Panc1 (cell line): ENCODE data around the gene PCMTD2. TPM values are rescaled to one million over a fixed set of nuclear protein-coding genes. Genes with fewer than 3 reads are reported as not detected.
A peak's percentile ranks its signal among the peaks of the same experiment; 100 is the strongest.

Source experiments
- ATAC-seq: fragments of 200-7000 bp; cut with Tn5 transposase; 2 replicates; pipeline ENCODE4 v1.9.1; 2020; ENCODE audit warnings: mild to moderate bottlenecking, moderate library complexity
- BruUV-seq: library from RNA; stranded (reverse); fragments of 400-500 nt; replicated peaks from 2 replicates; lab custom pipeline; 2021; lab: Mats Ljungman, UMichigan
- CTCF ChIA-PET: fragments of 300-600 bp; sonication (Branson Sonifier 250); formaldehyde crosslinking; loops from one replicate; lab custom pipeline; 2022; ENCODE audit warnings: antibody characterized with exemption; lab: Charles Lee
- POLR2A ChIA-PET: fragments of 300-600 bp; sonication (Branson Sonifier 250); formaldehyde crosslinking; loops from one replicate; lab custom pipeline; 2022; ENCODE audit warnings: antibody characterized with exemption; lab: Charles Lee
- DNase-seq: peaks from one replicate; pipeline ENCODE4 v3.0.0-alpha.2; 2010; ENCODE audit warnings: low read depth, low spot score
- H3K27ac ChIP-seq: 2 replicates; pipeline ENCODE4 v1.5.1; 2011; ENCODE audit warnings: mild to moderate bottlenecking, low read length, inconsistent platforms
- H3K27me3 ChIP-seq: fragments of 200-500 bp; sonication (Bioruptor generic); 2 replicates; pipeline ENCODE4 v1.6.0; 2014; ENCODE audit warnings: low read length, inconsistent platforms; ENCODE audit not compliant: control insufficient read depth, insufficient read depth
- H3K36me3 ChIP-seq: fragments of 200-500 bp; sonication (Bioruptor generic); 2 replicates; pipeline ENCODE4 v1.5.1; 2014; ENCODE audit warnings: inconsistent platforms, mild to moderate bottlenecking, low read length, moderate library complexity; ENCODE audit not compliant: control insufficient read depth, insufficient read depth
- H3K4me1 ChIP-seq: 2 replicates; pipeline ENCODE4 v1.5.1; 2011; ENCODE audit warnings: inconsistent platforms, mild to moderate bottlenecking, low read length, moderate library complexity; ENCODE audit not compliant: control insufficient read depth, insufficient read depth
- H3K4me3 ChIP-seq, 2 experiments: 2 replicates each; pipeline ENCODE4 v1.5.1; 2011 to 2012; ENCODE audit warnings: low read depth in 2 of 2, low read length in 2 of 2, mild to moderate bottlenecking in 2 of 2, inconsistent platforms in 1 of 2, moderate library complexity in 1 of 2
- H3K9me3 ChIP-seq: fragments of 200-500 bp; sonication (Bioruptor generic); 2 replicates; pipeline ENCODE4 v1.5.1; 2014; ENCODE audit warnings: low read depth, mild to moderate bottlenecking, inconsistent platforms, low read length, moderate library complexity; ENCODE audit not compliant: control insufficient read depth, insufficient read depth
- POLR2AphosphoS5 ChIP-seq: IDR thresholded peaks from 2 replicates; pipeline ENCODE4 v1.6.1; 2012; ENCODE audit warnings: mild to moderate bottlenecking, low read depth, low read length, moderate library complexity
- REST ChIP-seq, 2 experiments: IDR thresholded peaks; 2 replicates each; pipeline ENCODE4 v1.6.1; 2011 to 2012; ENCODE audit warnings: low read depth in 2 of 2, control low read depth in 1 of 2, low read length in 1 of 2, mild to moderate bottlenecking in 1 of 2, moderate library complexity in 1 of 2; ENCODE audit not compliant: insufficient read depth in 1 of 2
- SIN3A ChIP-seq: IDR thresholded peaks from 2 replicates; pipeline ENCODE4 v1.6.1; 2012; ENCODE audit warnings: low read depth, mild to moderate bottlenecking, low read length, moderate library complexity, borderline replicate concordance; ENCODE audit not compliant: insufficient read depth
- TCF7L2 ChIP-seq: IDR thresholded peaks from 2 replicates; pipeline ENCODE4 v1.6.1; 2011; ENCODE audit warnings: mild to moderate bottlenecking, low read depth, low read length, inconsistent platforms
- in situ Hi-C: cut with HindIII; loops from 2 replicates; pipeline ENCODE4 v1.10.0; 2016; ENCODE audit warnings: low sequenced_read_pairs, low pct_unique_long_range_greater_than_20kb
- intact Hi-C: fragments of 100-400 bp; cut with micrococcal nuclease; formaldehyde crosslinking; loops from one replicate; pipeline ENCODE4 v1.10.0; 2022; ENCODE audit not compliant: unreplicated experiment
- total RNA-seq: library from RNA; stranded (reverse); gene quantifications from one replicate; pipeline ENCODE4 v1.2.1, GENCODE V29; 2021; ENCODE audit not compliant: unreplicated experiment
- TF ChIP-seq, protein P1 (sequence below): fragments of 450-650 bp; IDR thresholded peaks from 2 replicates; pipeline ENCODE4 v1.5.1; 2017; ENCODE audit warnings: mild to moderate bottlenecking

PCMTD2 gene
- total RNA-seq, 1 experiment from 2014 or later, result 35.0 TPM

- POLR2A ChIA-PET, result no interaction called here
Measured at GRCh38 chr20:64276817-64277216, 21.3 kb downstream of the PCMTD2 start.

GRCh38 chr20:64277571-64278316 lies 22.2 kb downstream of the PCMTD2 start:
- POLR2A ChIA-PET, result no interaction called here
- in situ Hi-C loops, result no loop called here
- ATAC-seq (no peak), DNase-seq (no peak)
- Histone ChIP-seq H3K4me1 (no peaks in the 10 kb centered on the region), H3K36me3 (no peaks in the 10 kb centered on the region), H3K27ac (no peak overlapping the region), H3K27me3 (peaks cover 2% of the 10 kb centered on the region; the same call in 1 of the 2 replicates), H3K4me3 (no peak overlapping the region), H3K9me3 (no peaks in the 10 kb centered on the region)
- intact Hi-C loops, result no loop called here
- peak; percentile 58; the same call in 1 of the 2 replicates for TF ChIP-seq TCF7L2
- TF ChIP-seq, protein P1, sequence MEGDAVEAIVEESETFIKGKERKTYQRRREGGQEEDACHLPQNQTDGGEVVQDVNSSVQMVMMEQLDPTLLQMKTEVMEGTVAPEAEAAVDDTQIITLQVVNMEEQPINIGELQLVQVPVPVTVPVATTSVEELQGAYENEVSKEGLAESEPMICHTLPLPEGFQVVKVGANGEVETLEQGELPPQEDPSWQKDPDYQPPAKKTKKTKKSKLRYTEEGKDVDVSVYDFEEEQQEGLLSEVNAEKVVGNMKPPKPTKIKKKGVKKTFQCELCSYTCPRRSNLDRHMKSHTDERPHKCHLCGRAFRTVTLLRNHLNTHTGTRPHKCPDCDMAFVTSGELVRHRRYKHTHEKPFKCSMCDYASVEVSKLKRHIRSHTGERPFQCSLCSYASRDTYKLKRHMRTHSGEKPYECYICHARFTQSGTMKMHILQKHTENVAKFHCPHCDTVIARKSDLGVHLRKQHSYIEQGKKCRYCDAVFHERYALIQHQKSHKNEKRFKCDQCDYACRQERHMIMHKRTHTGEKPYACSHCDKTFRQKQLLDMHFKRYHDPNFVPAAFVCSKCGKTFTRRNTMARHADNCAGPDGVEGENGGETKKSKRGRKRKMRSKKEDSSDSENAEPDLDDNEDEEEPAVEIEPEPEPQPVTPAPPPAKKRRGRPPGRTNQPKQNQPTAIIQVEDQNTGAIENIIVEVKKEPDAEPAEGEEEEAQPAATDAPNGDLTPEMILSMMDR, result no peak
- no TSS peak for BruUV-seq
- CTCF ChIA-PET, result no interaction called here

More at GRCh38 chr20:64276817-64277216, 21.3 kb downstream of the PCMTD2 start:
- no peak overlapping the region for H3K4me3 ChIP-seq
- TF ChIP-seq REST (IDR thresholded peaks at IDR 0.05; ENCODE audit: insufficient read depth in 1 of 2, low read depth in 2 of 2, low read length in 1 of 2) (no peak), POLR2AphosphoS5 (no peak), TCF7L2 (no peak), SIN3A (no peak)
- TF ChIP-seq, protein P1, result no peak
- H3K4me1 ChIP-seq, result no peaks in the 10 kb centered on the region
- no peak for ATAC-seq
- in situ Hi-C loops (no loop called here), intact Hi-C loops (no loop called here)
- DNase-seq, result no peak
- no peaks in the 10 kb centered on the region for H3K9me3 ChIP-seq
- BruUV-seq, result no TSS peak
- no peak overlapping the region for H3K27ac ChIP-seq
- CTCF ChIA-PET, result no interaction called here
- peaks cover 2% of the 10 kb centered on the region; the same call in 1 of the 2 replicates for H3K27me3 ChIP-seq
- H3K36me3 ChIP-seq, result no peaks in the 10 kb centered on the region
